Immature natural killer cell (primary cell): ENCODE data around the gene XPA. TPM values are rescaled to one million over a fixed set of nuclear protein-coding genes. Genes with fewer than 3 reads are reported as not detected.
"Not testable (repeated sequence)": the region's sequence is repeated elsewhere in the genome, so short reads cannot be mapped to it uniquely, and the experiment has no call there.

ENCODE experiments used
- DNase-seq, 3 donors: peaks; one replicate each; pipeline ENCODE4 v3.0.0; 2022; ENCODE audit warnings: mixed read lengths in 1 of 3
- H3K27ac Mint-ChIP-seq, 6 donors: one replicate each; pipeline ENCODE4 v1.8.0; 2020; ENCODE audit warnings: mixed read lengths in 6 of 6, mild to moderate bottlenecking in 5 of 6, inconsistent platforms in 4 of 6, moderate library complexity in 3 of 6
- H3K27me3 Mint-ChIP-seq, 3 donors: one replicate each; pipeline ENCODE4 v1.8.0; 2020 to 2021; ENCODE audit warnings: low read depth in 3 of 3, mild to moderate bottlenecking in 3 of 3, mixed read lengths in 3 of 3, moderate library complexity in 3 of 3, inconsistent platforms in 1 of 3
- H3K36me3 Mint-ChIP-seq, 3 donors: one replicate each; pipeline ENCODE4 v1.8.0; 2020; ENCODE audit warnings: mixed read lengths in 3 of 3, inconsistent platforms in 2 of 3, mild to moderate bottlenecking in 2 of 3
- H3K4me1 Mint-ChIP-seq, 2 donors: one replicate each; pipeline ENCODE4 v1.8.0; 2020; ENCODE audit warnings: inconsistent platforms in 2 of 2, mild to moderate bottlenecking in 2 of 2, mixed read lengths in 2 of 2, moderate library complexity in 1 of 2
- H3K4me3 Mint-ChIP-seq, 5 donors: one replicate each; pipeline ENCODE4 v1.8.0; 2020; ENCODE audit warnings: mild to moderate bottlenecking in 5 of 5, mixed read lengths in 5 of 5, inconsistent platforms in 3 of 5, moderate library complexity in 3 of 5
- H3K9me3 Mint-ChIP-seq, 6 donors: one replicate each; pipeline ENCODE4 v1.8.0; 2020; ENCODE audit warnings: mild to moderate bottlenecking in 6 of 6, mixed read lengths in 6 of 6, inconsistent platforms in 4 of 6, moderate library complexity in 3 of 6
- polyA plus RNA-seq, 3 donors: library from polyadenylated mRNA; unstranded; fragments of 300-500 nt; fragmentation: Illumina TruSeq; gene quantifications; one replicate each; pipeline ENCODE4 v1.2.3, GENCODE V29; 2021

The XPA gene
- 10 to 100 TPM; 32.2 to 36.5 (median 32.5) TPM for polyA plus RNA-seq

DNA sequence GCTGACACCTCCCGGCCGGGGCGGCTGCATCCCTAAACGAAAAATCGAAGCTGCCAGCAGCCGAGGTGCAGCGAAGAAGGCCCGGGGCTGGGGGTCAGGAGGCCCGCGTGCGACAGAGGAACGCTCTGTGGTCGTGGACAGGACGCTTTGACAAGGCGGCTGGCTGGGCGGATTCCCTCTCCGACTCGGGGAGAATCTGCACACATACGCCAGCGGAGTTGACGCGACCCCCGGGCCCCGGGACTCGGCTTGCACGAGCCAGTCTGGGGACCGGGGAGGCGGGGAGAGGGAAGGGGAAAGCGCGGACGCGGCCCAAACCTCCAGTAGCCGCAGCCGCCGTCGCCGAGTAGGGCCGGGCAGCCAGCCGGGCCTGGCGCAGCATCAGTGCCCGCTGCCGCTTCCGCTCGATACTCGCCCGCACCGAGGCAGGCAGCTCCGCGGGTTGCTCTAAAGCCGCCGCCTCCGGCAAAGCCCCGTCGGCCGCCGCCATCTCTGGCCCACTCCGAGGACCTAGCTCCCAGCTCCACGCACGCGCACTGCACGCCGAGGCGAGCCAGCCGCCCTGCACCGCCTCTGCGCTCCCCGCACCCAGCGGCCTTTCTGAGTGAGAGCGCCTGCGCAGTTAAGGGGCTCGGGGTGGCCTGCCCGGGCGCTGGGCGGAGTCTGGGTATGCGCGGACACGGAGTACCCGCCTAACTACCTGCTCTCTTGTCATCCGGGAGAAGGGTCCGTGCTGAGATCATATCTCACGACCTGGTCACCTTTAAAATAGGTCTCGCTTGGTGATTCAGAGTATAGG, at the start of gene XPA:
XPA (minus strand) TSS at position 538 of the 799 bp plus-strand sequence; CDS start at position 490, 48 bp downstream.
- Mint-ChIP-seq H3K27me3 (peaks cover 5 to 10% (median 6%) of the 10 kb centered on the region in 3 donors), H3K27ac (peak within 1 kb of the TSS; percentile 94 to 98 (median 97)), H3K36me3 (peaks cover 0 to 7% (median 4%) of the 10 kb centered on the region in 3 donors), H3K4me3 (peak within 1 kb of the TSS; percentile 86 to 94 (median 88)), H3K9me3 (peaks cover 0 to 2% (median 0%) of the 10 kb centered on the region in 6 donors), H3K4me1 (peaks cover 42 to 50% of the 10 kb centered on the region in 2 donors)
- peak; percentile 98 to 99 (median 99) for DNase-seq

DNA sequence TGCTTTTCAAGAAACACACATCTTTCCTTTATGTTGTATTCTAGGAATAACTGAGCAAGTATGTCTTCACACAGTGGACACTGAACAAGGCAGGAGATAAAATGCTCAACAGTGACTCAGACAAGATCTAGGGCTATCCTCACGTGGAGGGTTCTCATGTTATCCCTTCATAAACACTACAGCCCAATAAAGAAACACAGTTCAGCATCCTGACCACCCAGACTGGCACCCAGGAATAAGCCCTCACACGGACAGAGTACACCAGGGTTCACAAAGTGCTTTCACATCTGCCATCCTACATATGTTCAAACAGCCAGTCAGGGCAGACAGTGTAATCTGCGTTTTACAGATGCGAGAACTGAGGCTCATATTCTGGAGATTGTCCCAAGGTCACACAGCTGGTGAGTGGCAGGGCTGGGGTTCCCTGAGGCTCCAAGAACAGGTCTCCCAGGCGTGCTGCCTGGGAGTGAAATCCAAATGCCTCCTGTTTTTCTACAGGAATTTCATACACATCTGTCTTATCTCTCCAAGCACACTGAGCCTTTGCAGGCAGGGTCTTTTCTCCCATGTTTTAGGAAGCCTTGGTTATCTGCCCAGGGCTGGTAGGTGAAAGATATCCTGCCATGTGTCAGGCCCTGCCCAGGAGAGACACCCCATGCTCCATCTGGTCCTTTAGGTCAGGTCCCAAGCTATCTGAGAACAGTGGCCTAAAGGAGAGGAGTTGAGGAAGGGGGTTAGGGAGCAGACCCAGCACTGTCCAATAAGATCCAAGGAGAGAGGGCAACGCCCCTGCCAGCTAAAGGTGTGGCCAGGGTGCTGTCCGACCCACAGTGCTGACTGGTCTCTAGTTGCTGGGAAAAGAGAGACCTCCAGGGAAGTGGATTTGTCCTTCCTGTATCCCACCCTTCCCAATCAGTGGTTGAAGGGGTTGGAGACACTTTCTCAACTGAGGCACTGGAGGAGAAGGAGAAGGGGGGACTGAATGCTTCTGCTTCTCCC, 47.9 kb upstream of the XPA start:
- peaks cover 7 to 28% (median 11%) of the 10 kb centered on the region in 3 donors for H3K27me3 Mint-ChIP-seq
- H3K27ac Mint-ChIP-seq, result no peak overlapping the region
- H3K9me3 Mint-ChIP-seq, result peaks cover 0 to 11% (median 0%) of the 10 kb centered on the region in 6 donors
- H3K4me3 Mint-ChIP-seq, result no peak overlapping the region
- no peak for DNase-seq
- H3K4me1 Mint-ChIP-seq, result peaks cover 0 to 2% of the 10 kb centered on the region in 2 donors
- no peaks in the 10 kb centered on the region for H3K36me3 Mint-ChIP-seq

GRCh38 chr9:97744025-97744424, 46.9 kb upstream of the XPA start:
- H3K4me3 Mint-ChIP-seq, H3K36me3 Mint-ChIP-seq, H3K27ac Mint-ChIP-seq, DNase-seq, H3K4me1 Mint-ChIP-seq: not testable (repeated sequence)
- Mint-ChIP-seq H3K27me3 (peaks cover 7 to 28% (median 13%) of the 10 kb centered on the region in 3 donors), H3K9me3 (peaks cover 0 to 11% (median 0%) of the 10 kb centered on the region in 6 donors)

- Mint-ChIP-seq H3K36me3 (no peaks in the 10 kb centered on the region), H3K27me3 (peaks cover 11 to 24% (median 13%) of the 10 kb centered on the region in 3 donors), H3K4me3 (no peak overlapping the region), H3K9me3 (peaks cover 0 to 11% (median 0%) of the 10 kb centered on the region in 6 donors), H3K4me1 (peaks cover 0 to 2% of the 10 kb centered on the region in 2 donors), H3K27ac (no peak overlapping the region)
- DNase-seq, result no peak
These were observed 45.4 kb upstream of the XPA start for GRCh38 chr9:97742545-97742944.

DNA sequence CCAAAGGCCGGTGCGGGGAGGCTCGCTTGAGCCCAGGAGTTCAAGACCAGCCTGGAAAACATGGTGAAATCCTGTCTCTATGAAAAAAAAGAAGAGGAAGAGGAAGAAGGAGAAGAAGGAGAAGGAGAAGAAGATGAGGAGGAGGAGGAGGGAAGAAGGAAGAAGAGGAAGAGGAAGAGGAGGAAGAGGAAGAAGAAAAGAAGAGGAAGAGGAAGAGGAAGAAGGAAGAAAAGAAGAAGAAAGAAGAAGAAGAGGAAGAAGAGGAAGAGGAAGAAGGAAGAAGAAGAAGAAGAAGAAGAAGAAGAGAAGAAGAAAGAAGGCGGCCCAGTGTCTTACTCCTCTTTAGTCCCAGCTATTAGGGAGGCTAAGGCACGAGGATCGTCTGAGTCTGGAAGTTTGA, 44.8 kb upstream of the XPA start:
- Mint-ChIP-seq H3K9me3 (peaks cover 0 to 11% (median 0%) of the 10 kb centered on the region in 6 donors), H3K27me3 (peaks cover 11 to 23% (median 13%) of the 10 kb centered on the region in 3 donors), H3K36me3 (no peaks in the 10 kb centered on the region), H3K27ac (no peak overlapping the region), H3K4me1 (peaks cover 0 to 2% of the 10 kb centered on the region in 2 donors), H3K4me3 (no peak overlapping the region)
- no peak for DNase-seq

GRCh38 chr9:97740848-97741821, 44.0 kb upstream of the XPA start:
- H3K4me3 Mint-ChIP-seq, result no peak overlapping the region
- H3K27ac Mint-ChIP-seq, result no peak overlapping the region
- H3K36me3 Mint-ChIP-seq, result no peaks in the 10 kb centered on the region
- H3K4me1 Mint-ChIP-seq, result peaks cover 0 to 2% of the 10 kb centered on the region in 2 donors
- peak in 2 of 3 donors; percentile 3 to 9 for DNase-seq
- H3K9me3 Mint-ChIP-seq, result peaks cover 0 to 11% (median 0%) of the 10 kb centered on the region in 6 donors
- peaks cover 11 to 17% (median 13%) of the 10 kb centered on the region in 3 donors for H3K27me3 Mint-ChIP-seq

DNA sequence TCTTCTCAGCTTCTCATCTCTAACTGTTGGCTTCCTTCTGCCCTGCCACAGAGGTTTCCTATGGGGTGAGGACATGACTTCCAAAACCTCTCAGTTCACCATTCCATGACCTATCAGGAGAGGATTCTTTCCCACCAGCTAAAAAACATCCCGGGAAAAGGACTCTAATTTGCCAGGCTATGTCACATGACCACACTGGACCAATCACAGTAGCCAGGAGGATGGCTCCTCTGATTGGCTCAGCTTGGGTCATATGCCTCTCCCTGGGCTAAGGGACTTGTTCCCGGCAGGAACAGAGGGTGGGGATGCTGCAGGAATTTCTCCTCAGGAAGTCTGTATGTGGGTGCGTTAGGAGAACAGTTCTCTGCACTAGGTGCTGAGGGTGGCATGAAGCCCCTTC, 40.3 kb upstream of the XPA start:
- H3K4me1 Mint-ChIP-seq, result peaks cover 0 to 2% of the 10 kb centered on the region in 2 donors
- no peak overlapping the region for H3K27ac Mint-ChIP-seq
- H3K27me3 Mint-ChIP-seq, result peaks cover 8 to 10% (median 9%) of the 10 kb centered on the region in 3 donors
- no peak overlapping the region for H3K4me3 Mint-ChIP-seq
- H3K9me3 Mint-ChIP-seq, result peaks cover 0 to 8% (median 0%) of the 10 kb centered on the region in 6 donors
- no peaks in the 10 kb centered on the region for H3K36me3 Mint-ChIP-seq
- no peak for DNase-seq

GRCh38 chr9:97735070-97735600, 38.0 kb upstream of the XPA start:
- Mint-ChIP-seq H3K27me3 (peaks cover 2 to 5% (median 4%) of the 10 kb centered on the region in 3 donors), H3K4me1 (no peaks in the 10 kb centered on the region), H3K36me3 (no peaks in the 10 kb centered on the region), H3K4me3 (no peak overlapping the region), H3K9me3 (no peaks in the 10 kb centered on the region), H3K27ac (no peak overlapping the region)
- no peak for DNase-seq

DNA sequence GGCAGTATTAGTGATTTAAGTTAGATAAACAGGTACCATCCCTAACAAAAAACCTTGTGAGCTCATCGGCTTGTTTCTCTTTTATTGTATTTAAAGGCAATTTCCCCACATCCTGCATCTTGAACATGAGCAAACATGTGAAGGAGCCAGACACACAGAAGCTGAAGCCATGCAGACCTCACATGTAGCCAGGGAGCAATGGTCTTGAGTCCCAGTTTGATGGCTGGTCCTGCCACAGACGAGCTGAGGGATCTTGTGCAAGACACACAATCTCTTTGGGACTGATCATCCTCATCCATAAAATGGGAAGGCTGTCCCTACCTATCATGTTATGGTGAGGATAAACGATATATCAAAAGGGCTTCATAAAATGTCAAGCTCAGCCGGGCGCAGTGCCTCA, 29.6 kb upstream of the XPA start:
- Mint-ChIP-seq H3K27me3 (peaks cover 1 to 7% (median 2%) of the 10 kb centered on the region in 3 donors), H3K36me3 (no peaks in the 10 kb centered on the region), H3K4me3 (no peak overlapping the region), H3K4me1 (no peaks in the 10 kb centered on the region), H3K27ac (no peak overlapping the region), H3K9me3 (no peaks in the 10 kb centered on the region)
- no peak for DNase-seq

DNA sequence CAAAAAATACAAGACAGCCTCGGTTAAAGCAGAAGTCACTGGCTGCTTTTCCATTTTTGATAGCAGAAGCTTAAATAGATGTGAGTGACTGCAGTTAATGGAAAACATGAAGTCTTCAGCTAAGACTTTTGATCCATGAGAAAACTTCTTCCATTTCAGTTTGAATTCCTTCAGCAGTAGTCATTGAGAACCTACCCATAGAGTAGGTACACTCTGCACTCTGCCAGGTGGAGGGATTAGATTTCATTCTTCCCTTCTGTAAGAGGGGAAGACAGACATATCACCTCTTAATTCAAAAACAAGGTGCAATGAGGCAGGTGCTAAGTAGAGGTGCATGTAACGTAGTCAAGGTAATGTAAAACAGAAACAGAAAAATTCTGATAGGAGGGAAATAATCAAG, 26.7 kb upstream of the XPA start:
- H3K27me3 Mint-ChIP-seq, result peaks cover 2 to 7% (median 4%) of the 10 kb centered on the region in 3 donors
- no peak for DNase-seq
- H3K4me3 Mint-ChIP-seq, result no peak overlapping the region
- no peak overlapping the region for H3K27ac Mint-ChIP-seq
- peaks cover 0 to 5% (median 4%) of the 10 kb centered on the region in 6 donors for H3K9me3 Mint-ChIP-seq
- H3K36me3 Mint-ChIP-seq, result peaks cover 0 to 4% (median 0%) of the 10 kb centered on the region in 3 donors
- no peaks in the 10 kb centered on the region for H3K4me1 Mint-ChIP-seq

DNA sequence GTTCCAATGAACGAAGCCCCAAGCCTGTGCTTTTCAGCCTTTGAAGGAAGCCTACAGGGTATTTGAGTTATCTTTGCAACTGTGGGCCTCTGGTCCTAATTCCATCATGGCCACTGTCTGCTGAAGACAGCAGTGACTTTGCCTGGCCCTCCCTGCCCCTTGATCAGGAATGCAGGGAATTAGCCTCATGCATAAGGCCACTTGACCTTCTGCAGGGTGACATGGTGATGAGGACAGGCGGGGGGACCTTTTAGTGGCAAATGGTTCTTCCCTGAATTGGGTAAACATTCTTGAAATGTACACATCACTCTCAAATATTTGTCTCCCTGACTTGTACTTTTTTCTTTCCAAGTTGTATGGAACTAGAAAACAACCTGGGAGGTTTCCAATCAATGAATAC, 25.2 kb upstream of the XPA start:
- Mint-ChIP-seq H3K27me3 (peaks cover 2 to 7% (median 4%) of the 10 kb centered on the region in 3 donors), H3K4me3 (no peak overlapping the region), H3K4me1 (no peaks in the 10 kb centered on the region), H3K9me3 (peaks cover 0 to 5% (median 4%) of the 10 kb centered on the region in 6 donors), H3K27ac (no peak overlapping the region), H3K36me3 (peaks cover 0 to 4% (median 0%) of the 10 kb centered on the region in 3 donors)
- DNase-seq, result no peak

DNA sequence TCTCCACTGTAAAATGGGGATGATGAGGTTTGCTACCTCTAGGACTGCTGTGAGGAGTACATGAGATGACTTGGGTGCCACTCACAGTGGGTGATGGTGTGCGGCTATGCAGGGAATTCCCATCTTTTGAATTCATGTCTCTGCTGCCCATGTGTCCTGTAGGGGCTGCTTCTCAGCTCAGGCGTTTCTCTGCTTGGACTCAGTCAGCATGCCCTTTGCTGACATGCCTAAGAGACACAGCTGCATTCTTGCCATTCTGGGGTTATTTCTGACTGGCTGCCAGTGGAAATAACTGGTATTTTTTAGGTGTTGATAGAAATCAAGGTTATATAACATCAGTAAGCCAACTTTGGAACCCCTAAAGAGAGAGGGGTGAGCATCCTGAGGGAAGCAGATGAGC, 24.3 kb upstream of the XPA start:
- Mint-ChIP-seq H3K9me3 (peaks cover 0 to 5% (median 4%) of the 10 kb centered on the region in 6 donors), H3K4me1 (no peaks in the 10 kb centered on the region), H3K27ac (no peak overlapping the region), H3K36me3 (peaks cover 0 to 4% (median 0%) of the 10 kb centered on the region in 3 donors), H3K27me3 (peaks cover 2 to 7% (median 4%) of the 10 kb centered on the region in 3 donors), H3K4me3 (no peak overlapping the region)
- no peak for DNase-seq
